ENCODE measurements around the gene RHOBTB1. TPM values are rescaled to one million over a fixed set of nuclear protein-coding genes. Genes with fewer than 3 reads are reported as not detected.

RHOBTB1 gene
- total RNA-seq, 1 experiment from 2014 or later = 2.5 TPM

- H2BK5ac ChIP-seq (ENCODE audit: insufficient read length, low read length) = no peak overlapping the region
- H2BK12ac ChIP-seq (ENCODE audit: insufficient read length, low read depth, low read length) = no peak overlapping the region
- H3K9me3 ChIP-seq (ENCODE audit: control insufficient read depth, low read depth, low read length) = no peaks in the 10 kb centered on the region
- H4K20me1 ChIP-seq (ENCODE audit: control insufficient read depth, insufficient read depth, insufficient read length) = no peaks in the 10 kb centered on the region
- no peak overlapping the region for H3K14ac ChIP-seq (ENCODE audit: insufficient read depth, low read length)
- H3K23me2 ChIP-seq (ENCODE audit: insufficient read length, low read depth, low read length, poor library complexity, severe bottlenecking) = no peaks in the 10 kb centered on the region
- Mint-ChIP-seq H3K27ac (no peak overlapping the region), H3K36me3 (ENCODE audit: insufficient read depth in 1 of 3, low read depth in 3 of 3) (no peaks in the 10 kb centered on the region), H3K4me1 (peaks cover 3% of the 10 kb centered on the region in 2 experiments; a peak in 2 of 4 replicates), H3K27me3 (ENCODE audit: low read depth) (no peaks in the 10 kb centered on the region), H3K4me3 (no peak overlapping the region), H3K9me3 (no peaks in the 10 kb centered on the region)
- no peaks in the 10 kb centered on the region for H3K4me1 ChIP-seq (ENCODE audit: insufficient read depth, low read length)
- H2BK15ac ChIP-seq (ENCODE audit: low read depth, low read length) = no peak overlapping the region
- no peaks in the 10 kb centered on the region for H3K27me3 ChIP-seq (ENCODE audit: insufficient read depth, low read length)
- TF ChIP-seq, protein P1, sequence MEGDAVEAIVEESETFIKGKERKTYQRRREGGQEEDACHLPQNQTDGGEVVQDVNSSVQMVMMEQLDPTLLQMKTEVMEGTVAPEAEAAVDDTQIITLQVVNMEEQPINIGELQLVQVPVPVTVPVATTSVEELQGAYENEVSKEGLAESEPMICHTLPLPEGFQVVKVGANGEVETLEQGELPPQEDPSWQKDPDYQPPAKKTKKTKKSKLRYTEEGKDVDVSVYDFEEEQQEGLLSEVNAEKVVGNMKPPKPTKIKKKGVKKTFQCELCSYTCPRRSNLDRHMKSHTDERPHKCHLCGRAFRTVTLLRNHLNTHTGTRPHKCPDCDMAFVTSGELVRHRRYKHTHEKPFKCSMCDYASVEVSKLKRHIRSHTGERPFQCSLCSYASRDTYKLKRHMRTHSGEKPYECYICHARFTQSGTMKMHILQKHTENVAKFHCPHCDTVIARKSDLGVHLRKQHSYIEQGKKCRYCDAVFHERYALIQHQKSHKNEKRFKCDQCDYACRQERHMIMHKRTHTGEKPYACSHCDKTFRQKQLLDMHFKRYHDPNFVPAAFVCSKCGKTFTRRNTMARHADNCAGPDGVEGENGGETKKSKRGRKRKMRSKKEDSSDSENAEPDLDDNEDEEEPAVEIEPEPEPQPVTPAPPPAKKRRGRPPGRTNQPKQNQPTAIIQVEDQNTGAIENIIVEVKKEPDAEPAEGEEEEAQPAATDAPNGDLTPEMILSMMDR (conservative IDR thresholded peaks at IDR 0.05) = no peak
- WGBS (ENCODE audit: extremely low coverage, insufficient read length, low lambda C conversion rate) = no CpG with 5 or more reads among the region's 2 CpGs
- no peak overlapping the region for H3K9ac ChIP-seq (ENCODE audit: extremely low read depth, insufficient read length, low read length)
- no peak overlapping the region for H3K23ac ChIP-seq (ENCODE audit: insufficient read length, low read depth, low read length)
- no peaks in the 10 kb centered on the region for H3K79me1 ChIP-seq (ENCODE audit: insufficient read depth, low read depth, low read length, poor library complexity, severe bottlenecking)
- H4K5ac ChIP-seq (ENCODE audit: insufficient read length, low read depth, low read length) = no peak overlapping the region
- no peak overlapping the region for H2BK120ac ChIP-seq (ENCODE audit: low read depth, low read length, poor library complexity, severe bottlenecking)
- H2BK20ac ChIP-seq (ENCODE audit: low read depth, low read length, poor library complexity, severe bottlenecking) = no peak overlapping the region
- no peak overlapping the region for H4K8ac ChIP-seq (replicated peaks; ENCODE audit: insufficient read length, low read depth, low read length)
- no peak overlapping the region for H3K27ac ChIP-seq (ENCODE audit: insufficient read length, low read depth, low read length)
- no peak overlapping the region for H3K4ac ChIP-seq (ENCODE audit: low read depth, low read length)
- H3K79me2 ChIP-seq (ENCODE audit: insufficient read depth, low read length) = no peaks in the 10 kb centered on the region
- H2AFZ ChIP-seq (ENCODE audit: low read length) = no peak overlapping the region
- H4K91ac ChIP-seq (ENCODE audit: insufficient read length, low read depth, low read length) = no peak overlapping the region
- H3K4me2 ChIP-seq (ENCODE audit: insufficient read depth, insufficient read length, low read length) = no peak overlapping the region
- DNase-seq = no peak
- H2AK5ac ChIP-seq (ENCODE audit: insufficient read length, low read length) = no peak overlapping the region
- no peak overlapping the region for H3K18ac ChIP-seq (ENCODE audit: insufficient read length, low read depth, low read length)
- no peak overlapping the region for H3T11ph ChIP-seq (ENCODE audit: low read length)
- no peak overlapping the region for H3K56ac ChIP-seq (ENCODE audit: insufficient read length, low read depth, low read length)
Observed at GRCh38 chr10:60821656-60822055, 122.3 kb downstream of the RHOBTB1 start.

All from H9 (cell line).